GM19463 (cell line): Measurements from ENCODE around the gene PRKCZ.
"Not testable (repeated sequence)": the region's sequence is repeated elsewhere in the genome, so short reads cannot be mapped to it uniquely, and the experiment has no call there.

Experiments
- ATAC-seq: cut with Tn5 transposase; IDR thresholded peaks from one replicate; pipeline ENCODE4 v1.9.1; 2021; ENCODE audit warnings: mild to moderate bottlenecking, moderate library complexity; ENCODE audit not compliant: unreplicated experiment

PRKCZ gene

DNA sequence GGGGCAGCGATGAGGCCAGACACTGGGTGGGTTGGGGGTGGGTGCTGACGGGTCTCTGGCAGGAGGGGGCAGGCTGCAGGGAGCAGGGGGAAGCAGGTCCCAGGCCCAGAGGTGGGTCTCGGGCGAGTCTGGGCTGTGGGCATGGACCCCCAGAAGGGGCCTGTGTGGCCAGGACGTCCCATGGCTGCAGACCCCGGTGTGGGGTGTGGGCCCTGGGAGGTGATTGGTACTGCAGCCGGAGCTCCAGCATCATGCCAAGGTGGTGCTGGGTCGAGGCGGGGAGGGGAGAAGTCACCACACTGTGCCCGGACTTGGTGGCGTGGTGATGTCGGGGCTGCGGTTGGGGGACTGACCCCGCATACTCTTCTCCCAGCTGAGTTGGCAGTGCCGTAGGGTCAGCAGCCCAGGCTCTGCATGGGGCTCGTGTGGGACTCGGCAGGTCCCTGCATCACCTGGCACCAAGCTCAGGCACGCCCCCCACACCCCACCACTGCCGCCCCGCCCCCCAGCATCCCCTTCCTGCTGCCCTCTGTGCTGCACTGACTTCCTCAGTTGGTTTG, 31.2 kb downstream of the PRKCZ start:
- no peak for ATAC-seq

GRCh38 chr1:2082064-2082463, 31.9 kb downstream of the PRKCZ start:
- ATAC-seq = no peak

GRCh38 chr1:2083666-2084065, 33.5 kb downstream of the PRKCZ start:
- no peak for ATAC-seq

- ATAC-seq = no peak
These were observed 34.1 kb downstream of the PRKCZ start for GRCh38 chr1:2084306-2084705.

DNA sequence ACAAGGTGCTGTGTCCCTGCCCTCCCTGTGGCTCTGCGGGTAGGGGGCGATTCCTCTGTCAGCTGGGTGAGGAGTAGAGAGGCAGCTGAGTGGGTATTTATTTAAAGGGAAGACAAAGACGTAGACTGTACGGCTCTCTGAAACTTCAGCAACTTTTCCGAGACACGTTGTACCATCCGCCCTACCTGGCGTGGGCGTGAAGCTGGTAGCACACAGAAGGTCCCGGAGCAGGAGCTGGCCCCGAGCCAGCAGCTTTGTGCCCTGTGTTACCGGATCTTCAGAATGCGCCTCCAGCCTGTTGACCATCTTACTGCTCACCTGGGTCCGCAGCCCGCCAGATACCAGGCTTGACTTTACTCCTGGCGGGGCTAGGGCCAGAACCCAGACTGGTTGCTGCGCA, 34.9 kb downstream of the PRKCZ start:
- no peak for ATAC-seq

- no peak for ATAC-seq
These were observed 36.4 kb downstream of the PRKCZ start for GRCh38 chr1:2086446-2087078.

GRCh38 chr1:2087766-2088165, 37.6 kb downstream of the PRKCZ start:
- no peak for ATAC-seq

DNA sequence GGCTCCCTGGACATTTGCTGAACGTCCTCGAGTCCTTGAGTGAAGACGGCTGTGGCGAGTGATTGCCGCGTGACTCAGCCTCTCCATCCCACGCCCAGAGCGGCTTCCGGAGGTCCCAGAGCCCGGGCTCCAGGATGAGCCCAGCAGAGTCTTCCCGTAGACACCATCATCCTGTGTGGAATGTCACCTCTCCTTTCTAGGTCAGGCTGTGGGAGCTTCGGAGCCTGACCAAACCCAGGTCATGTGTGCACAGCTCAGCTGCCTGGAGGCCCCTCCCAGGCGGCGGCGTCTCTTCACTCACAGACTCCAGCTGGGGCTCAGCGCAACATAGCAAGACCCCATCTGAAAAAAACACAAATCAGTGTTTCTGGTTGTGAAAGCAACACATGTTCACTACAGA, 38.2 kb downstream of the PRKCZ start:
- no peak for ATAC-seq

DNA sequence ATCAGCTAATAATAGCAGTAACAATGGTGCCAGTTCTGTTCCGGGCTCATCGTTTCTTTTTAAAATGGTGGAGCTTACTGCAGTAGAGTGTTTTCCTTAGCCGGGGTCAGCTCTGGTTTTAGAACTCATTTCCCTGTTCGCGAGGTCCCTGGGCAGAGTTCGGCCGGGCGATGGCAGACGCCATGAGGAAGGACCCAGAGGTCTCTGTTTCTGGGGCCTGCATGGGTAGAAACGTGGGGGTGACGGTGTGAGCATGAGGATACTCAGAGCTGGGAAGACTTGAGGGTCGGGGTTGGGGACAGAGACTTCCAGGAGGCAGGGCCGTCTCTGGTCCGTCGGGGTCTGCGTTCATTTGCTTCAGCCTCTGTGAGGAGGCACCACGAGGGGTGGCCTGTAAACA, 38.8 kb downstream of the PRKCZ start:
- no peak for ATAC-seq

DNA sequence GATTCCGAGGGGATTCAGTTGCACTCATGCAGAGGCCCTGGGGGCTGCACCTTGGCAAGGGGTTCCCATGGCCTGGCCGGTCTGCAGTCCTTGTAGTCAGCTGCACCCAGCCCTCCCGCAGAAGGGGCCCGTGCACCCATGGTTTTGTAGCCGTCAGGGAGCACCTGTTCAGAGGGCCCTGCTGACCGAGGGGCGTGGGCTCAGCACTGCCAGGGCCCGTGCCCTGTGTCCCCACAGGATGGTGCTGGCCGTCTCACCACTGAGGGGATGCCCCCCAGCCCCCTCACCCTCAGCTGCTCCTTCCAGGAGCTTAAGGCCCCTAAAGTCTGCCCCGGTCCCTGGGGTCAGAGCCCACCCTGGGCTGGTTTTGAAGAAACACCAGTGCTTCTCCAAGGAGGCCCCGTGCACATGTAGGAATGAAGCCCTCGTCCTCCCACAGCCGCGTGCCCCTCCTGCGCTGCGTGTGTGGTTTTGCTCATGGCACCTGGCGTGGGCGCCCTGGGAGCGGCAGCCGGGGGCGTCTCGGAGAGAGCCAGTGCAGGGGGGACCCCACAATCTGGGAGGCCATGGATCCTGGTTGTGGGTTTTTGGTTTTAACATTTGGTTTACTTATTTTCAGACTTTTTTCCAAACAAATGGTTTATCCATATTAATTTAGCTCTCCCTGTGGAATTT, 40.1 kb downstream of the PRKCZ start:
- no peak for ATAC-seq

DNA sequence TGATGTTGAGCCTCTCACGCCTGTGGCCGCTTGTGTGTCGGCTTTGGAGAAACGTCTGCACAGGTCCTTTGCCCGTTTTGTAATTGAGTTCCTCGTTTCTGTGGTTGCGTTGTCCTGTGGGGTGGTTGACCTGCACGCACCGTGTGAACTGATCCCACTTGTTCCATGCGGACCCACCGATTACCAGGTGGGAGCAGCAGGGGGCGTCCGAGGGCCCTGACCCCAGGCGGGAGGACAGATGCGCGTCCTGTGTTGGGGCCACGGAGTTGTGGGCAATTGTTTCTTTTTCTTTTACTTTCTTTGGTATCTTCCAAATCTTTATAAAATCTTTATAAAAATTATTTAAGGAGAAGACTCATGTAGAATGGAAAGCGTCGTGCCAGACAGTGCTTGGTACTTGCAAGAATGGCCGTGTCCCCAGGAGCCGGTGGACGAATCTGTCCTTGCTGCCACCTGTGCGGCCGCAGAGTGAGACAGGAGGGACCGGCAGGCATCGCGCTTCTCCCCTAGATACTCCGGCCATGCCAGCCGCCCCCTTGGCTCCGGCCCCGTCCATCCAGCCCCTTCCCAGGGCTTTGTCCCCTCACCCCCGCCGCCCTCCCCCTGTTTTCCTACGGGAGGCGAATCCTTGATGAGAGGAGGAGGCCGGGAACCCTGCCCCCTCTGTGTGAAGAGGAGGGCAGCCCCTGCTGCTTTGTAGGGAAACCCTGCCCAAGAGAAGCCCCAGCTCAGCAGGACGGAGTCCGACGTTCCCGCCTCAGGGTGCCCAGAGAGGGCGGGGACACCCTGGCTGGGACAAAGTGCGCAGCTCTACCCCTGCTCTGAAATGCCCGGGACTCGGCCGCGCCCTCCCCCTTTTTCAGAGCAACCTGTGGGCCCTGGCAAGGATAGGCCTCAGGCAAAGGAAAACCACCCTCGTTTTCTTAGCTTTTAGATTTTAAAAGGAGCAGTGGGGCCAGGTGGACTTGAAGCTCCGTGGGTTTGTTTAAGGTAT, 41.7 kb downstream of the PRKCZ start:
- ATAC-seq = no peak

- no peak for ATAC-seq
These were observed 42.8 kb downstream of the PRKCZ start for GRCh38 chr1:2093055-2093454.

DNA sequence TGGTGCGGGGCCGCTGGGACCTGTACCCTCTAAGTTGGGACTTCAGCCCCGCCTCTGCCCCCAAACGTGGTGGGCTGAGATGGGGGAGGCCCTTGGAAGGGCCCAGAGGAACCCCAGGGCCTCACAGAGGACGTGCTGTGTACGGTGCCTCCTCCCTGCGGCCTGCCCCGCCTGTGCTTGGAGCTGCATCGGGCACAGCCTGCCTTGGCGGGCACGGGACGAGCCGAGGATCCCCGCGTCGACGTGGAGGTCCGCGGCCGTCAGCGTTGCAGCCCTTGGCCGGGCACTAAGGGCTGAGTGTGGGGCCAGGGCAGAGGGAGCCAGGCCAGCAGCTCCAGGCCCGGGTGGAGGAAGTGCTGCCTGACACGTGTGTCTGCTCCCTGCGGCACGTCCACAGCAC, 43.4 kb downstream of the PRKCZ start:
- no peak for ATAC-seq

DNA sequence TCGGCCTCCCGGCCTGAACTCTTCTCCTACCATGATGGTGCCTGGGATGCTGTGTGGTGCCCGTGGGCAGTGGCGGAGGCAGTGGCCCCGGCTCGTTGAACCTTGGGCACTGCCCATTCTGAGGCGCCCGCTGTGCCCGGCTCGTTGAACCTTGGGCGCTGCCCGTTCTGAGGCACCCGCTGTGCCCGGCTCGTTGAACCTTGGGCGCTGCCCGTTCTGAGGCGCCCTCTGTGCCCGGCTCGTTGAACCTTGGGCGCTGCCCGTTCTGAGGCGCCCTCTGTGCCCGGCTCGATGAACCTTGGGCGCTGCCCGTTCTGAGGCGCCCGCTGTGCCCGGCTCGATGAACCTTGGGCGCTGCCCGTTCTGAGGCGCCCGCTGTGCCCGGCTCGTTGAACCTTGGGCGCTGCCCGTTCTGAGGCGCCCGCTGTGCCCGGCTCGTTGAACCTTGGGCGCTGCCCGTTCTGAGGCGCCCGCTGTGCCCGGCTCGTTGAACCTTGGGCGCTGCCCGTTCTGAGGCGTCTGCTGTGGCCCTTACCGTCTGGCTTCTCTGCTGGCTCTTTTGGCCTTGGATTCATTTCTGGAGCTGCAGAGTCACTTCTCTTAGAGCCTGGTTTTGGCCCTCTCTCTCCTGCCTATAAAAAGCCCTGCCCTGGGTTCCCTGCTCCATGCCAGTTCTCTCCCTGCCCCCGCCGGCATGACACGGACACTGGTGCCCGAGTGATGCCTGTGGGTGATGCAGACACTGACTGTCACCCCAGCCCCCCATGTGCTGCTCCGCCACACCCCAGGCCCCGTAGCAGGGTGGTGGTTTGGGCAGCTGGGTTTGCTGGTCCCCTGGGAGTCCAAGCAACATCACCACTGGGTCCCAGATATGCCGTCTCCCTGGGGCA, 44.3 kb downstream of the PRKCZ start:
- not testable (repeated sequence) for ATAC-seq

DNA sequence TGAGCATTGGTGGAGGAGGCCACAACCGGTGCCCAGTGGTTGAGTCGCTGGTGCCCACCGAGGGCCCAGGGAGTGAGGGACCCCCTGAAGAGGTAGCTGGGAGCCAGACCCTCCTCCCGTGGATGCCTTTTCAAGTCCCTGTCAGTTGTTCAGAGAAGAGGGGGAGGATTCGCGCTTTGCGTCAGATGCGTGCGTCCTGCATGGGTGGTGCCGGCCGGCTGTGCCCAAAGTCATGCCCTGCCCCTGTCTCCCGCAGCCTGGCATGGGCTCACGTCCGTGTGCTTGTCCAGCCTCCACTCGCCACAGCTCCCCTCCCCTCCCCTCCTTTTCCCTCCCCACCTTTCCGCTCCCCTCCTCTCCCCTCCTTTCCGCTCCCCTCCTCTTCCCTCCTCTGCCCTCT, 45.2 kb downstream of the PRKCZ start:
- no peak for ATAC-seq

DNA sequence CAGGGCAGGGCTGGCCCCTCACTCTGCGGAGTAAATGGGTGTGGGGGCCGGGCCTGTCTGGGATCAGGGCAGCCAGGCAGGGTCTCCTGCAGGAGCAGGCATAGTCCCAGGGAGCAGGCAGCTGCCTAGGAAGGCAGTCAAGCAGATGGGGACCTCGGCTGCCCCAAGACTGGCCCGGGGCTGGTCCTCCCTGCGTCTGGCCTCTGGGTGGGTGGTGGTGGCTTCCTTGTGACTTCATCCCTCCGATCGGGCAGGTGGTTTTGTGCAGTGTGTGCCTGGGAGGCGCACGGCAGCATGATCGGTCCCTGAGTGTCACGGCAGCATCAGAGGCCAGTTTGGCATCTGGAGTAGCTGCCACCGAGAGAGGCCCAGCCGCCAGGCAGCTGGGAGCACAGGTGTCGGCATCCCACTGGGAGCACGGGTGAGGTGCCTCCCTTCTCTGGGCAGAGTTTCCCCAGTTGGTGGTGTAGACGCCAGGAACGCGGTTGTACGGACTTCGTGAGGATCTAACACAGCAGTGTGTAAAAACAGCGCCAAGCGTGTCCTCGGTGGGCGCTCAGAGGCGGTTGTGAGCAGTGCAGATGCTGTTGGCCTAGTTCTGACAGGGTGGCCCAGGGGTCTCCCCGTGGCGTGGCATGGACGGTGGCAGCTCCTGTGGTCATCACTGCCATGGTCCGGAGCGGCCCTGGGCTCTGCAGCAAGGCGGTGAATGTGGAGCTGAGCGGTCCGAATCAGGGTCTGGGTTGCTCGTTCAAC, 45.9 kb downstream of the PRKCZ start:
- no peak for ATAC-seq

GRCh38 chr1:2097386-2098300, 47.4 kb downstream of the PRKCZ start:
- no peak for ATAC-seq

GRCh38 chr1:2098301-2098698, 48.1 kb downstream of the PRKCZ start:
- no peak for ATAC-seq
